GM19463 (cell line): Measurements from ENCODE around the gene PARK7.
A peak's percentile ranks its signal among the peaks of the same experiment; 100 is the strongest.
"Not testable (repeated sequence)": the region's sequence is repeated elsewhere in the genome, so short reads cannot be mapped to it uniquely, and the experiment has no call there.

Experiments used
- ATAC-seq: cut with Tn5 transposase; IDR thresholded peaks from one replicate; pipeline ENCODE4 v1.9.1; 2021; ENCODE audit warnings: mild to moderate bottlenecking, moderate library complexity; ENCODE audit not compliant: unreplicated experiment

PARK7 gene

GRCh38 chr1:7942214-7942921, 19.1 kb upstream of the PARK7 start:
- no peak for ATAC-seq

- no peak for ATAC-seq
Measured at GRCh38 chr1:7943251-7943650, 18.3 kb upstream of the PARK7 start.

- no peak for ATAC-seq
Measured at GRCh38 chr1:7948960-7949359, 12.6 kb upstream of the PARK7 start.

- ATAC-seq = not testable (repeated sequence)
Measured at GRCh38 chr1:7952791-7953190, 8.7 kb upstream of the PARK7 start.

- ATAC-seq = peak; percentile 98
Measured at GRCh38 chr1:7953850-7954609, 7.5 kb upstream of the PARK7 start.

DNA sequence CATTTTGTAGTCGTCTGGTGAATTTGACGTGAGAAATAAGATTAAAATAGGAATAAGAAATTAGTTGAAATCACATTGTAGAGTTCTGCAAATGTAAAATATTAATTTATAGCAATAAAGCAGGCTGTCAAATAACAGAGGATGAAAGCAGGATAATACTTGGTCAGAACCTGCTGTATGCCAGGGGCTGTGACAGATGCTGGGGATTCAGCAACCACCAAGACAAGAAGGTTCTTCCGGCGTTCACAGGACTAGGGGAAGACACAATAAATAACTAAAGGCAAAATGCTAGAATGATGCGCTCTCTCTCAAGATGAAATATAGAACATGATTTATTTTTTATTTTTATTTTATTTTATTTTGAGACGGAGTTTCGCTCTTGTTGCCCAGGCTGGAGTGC, 6.8 kb upstream of the PARK7 start:
- no peak for ATAC-seq

GRCh38 chr1:7956218-7957032, 5.1 kb upstream of the PARK7 start:
- no peak for ATAC-seq

- no peak for ATAC-seq
Measured at GRCh38 chr1:7960165-7960564, 1.3 kb upstream of the PARK7 start.

- no peak for ATAC-seq
Measured at GRCh38 chr1:7960867-7961215, 670 bp upstream of the PARK7 start.

DNA sequence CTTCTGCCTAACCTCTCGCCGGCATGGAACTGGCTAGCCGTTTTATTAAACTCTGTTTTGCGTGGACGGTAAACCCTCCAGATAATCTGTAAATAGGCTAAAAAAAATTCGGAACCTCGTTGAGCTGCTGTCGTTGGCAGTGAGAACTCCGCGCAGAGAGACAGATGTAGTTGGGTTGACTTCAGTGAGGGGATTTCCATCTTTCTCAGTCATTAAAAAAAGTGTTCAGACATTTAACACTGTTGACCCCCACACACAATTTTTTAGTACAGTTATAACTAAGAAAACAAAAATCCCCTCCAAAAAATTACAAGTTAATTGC, 464 bp downstream of the PARK7 start:
- no peak for ATAC-seq

DNA sequence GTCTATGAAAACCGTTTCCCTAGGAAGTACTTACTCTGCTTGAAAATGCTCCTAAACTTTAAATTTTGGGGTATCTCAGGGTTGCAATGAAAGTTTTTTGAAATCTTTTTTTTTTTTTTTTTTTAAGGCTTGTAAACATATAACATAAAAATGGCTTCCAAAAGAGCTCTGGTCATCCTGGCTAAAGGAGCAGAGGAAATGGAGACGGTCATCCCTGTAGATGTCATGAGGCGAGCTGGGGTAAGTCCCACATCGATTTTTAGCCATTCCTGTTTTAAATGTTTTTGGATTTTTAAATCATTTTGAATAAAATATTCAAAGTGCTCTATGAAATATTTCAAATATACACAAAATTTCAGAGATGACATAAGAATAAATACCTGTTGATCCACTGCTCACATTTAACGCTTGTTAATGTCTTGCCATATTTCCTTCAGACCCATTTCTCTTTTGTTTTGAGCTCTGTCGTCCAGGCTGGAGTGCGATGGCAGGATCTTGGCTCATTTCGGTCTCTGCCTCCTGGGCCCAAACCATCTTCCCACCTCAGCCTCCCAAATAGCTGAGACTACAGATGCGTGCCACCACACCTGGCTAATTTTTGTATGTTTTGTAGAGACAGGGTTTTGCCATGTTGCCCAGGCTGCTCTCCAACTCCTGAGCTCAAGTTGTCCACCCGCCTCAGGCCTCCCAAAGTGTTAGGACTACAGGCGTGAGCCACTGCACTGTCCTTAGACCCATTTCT, 1.3 kb downstream of the PARK7 start:
- ATAC-seq = no peak

DNA sequence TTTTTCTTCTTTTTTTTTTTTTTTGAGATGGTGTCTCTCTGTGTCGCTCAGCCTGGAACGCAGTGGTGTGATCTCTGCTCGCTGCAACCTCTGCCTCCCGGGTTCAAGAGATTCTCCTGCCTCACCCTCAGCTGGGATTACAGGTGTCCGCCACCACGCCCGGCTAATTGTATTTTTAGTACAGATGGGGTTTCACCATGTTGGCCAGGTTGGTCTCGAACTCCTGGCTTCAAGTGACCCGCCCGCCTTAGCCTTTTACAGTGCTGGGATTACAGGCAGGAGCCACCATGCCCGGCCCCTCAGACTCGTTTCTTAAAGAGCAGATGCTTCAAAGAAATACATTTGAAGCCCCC, 1.8 kb downstream of the PARK7 start:
- ATAC-seq = not testable (repeated sequence)

DNA sequence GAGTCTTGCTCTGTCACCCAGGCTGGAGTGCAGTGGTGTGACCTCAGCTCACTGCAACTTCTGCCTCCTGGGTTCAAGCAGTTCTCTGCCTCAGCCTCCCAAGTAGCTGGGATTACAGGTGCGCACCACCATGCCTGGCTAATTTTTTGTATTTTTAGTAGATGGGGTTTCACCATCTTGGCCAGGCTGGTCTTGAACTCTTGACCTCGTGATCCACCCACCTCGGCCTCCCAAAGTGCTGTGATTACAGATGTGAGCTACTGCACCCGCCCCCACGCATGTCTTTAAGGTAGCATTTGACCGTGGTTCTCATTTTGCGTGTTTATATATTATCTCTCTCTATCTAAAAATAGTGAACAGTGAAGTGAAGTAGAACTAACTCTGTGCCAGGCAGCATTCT, 2.3 kb downstream of the PARK7 start:
- not testable (repeated sequence) for ATAC-seq

- no peak for ATAC-seq
Measured at GRCh38 chr1:7964476-7964875, 3.0 kb downstream of the PARK7 start.

- no peak for ATAC-seq
Measured at GRCh38 chr1:7967196-7967595, 5.7 kb downstream of the PARK7 start.

DNA sequence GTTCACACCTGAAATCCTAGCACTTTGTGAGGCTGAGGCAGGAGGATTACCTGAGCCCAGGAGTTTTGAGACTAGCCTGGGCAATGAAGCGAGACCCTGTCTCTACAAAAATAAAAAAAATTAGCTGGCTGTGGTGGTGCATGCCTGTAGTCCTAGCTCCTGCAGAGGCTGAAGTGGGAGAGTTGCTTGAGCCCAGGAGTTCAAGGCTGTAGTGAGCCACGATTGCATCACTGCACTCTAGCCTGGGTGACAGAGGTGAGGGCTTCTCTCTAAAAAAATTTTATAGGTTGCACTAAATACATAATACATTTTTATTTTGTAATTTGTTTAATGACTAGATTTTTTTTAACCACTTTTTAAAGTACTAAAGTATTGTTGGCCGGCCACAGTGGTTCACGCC, 6.1 kb downstream of the PARK7 start:
- no peak for ATAC-seq

- no peak for ATAC-seq
Measured at GRCh38 chr1:7970246-7970645, 8.7 kb downstream of the PARK7 start.

DNA sequence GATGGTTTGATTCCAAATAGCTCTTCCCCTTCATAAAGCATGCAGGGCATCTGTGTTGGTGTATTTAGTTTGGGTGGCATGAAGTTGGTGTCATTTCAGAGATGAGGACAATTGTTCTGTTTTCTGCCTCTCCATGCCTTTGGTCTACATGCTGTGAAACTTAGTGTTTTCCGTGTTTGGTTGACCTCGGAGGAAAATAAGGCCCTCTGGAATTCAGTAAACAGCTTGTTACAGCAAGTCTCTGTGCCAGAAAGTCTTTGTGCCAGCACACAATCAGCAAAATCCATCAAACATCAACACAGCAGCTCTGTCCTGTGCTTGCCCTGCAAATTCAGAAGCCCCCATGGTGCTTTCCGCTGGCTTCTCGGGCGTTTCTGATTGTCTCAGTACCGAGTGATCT, 9.5 kb downstream of the PARK7 start:
- no peak for ATAC-seq

- no peak for ATAC-seq
Measured at GRCh38 chr1:7972285-7972684, 10.8 kb downstream of the PARK7 start.

DNA sequence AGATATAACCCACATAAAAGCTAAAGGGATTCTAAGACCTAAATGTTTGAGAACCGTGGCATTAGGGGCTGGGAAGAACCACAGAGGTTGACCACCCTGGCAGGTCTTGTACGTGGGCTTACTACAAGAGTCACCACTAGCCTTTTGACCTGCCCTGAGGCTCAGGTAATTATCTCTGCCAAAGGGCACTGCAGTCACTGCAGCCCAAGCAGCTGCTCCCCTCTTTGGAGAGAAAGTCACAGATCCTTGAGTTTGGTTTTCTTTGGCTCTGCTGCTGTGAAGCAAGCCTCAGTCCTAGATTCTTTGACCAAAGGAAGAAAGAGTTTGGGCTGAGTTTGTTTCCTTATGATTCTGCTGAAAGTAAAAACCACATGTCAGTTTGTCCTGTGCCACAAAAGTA, 11.6 kb downstream of the PARK7 start:
- no peak for ATAC-seq

DNA sequence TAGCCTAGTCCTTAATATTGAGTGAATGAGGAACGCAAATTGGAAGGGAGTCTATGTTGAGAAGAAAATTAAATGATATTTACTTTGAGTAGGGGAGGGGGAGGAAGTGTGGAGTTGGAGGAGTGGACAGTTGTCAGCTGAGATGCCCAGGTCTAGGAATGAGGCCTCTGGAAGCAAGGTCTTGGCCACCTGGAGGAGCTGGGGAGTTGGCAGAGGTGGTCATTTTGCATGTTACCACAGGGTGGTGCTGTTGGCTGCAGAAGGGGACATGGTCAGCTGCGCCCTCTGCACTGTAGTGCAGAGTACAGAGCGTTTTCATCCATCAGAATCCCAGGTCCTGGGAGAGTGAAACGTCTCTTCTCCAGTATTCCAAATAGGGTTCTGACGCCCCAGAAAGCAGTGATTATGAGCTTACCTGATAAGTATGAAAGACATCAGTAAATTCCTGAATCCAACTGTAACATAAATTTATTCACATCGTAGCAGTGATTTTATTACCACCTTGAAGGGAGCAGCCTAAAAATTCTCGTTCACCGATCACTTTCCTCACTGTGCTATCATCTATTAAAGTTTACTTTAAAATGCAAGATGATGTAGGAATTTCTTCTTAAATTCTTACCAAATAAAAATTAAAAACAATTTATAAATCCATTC, 13.8 kb downstream of the PARK7 start:
- ATAC-seq = no peak
